DMS153 (cell line): ENCODE measurements around the gene AGTPBP1.

ENCODE experiments used
- DNase-seq: peaks from one replicate; lab custom pipeline; 2025; lab: John Stamatoyannopoulos, UW

AGTPBP1 gene

GRCh38 chr9:85501882-85502281 lies 239.9 kb downstream of the AGTPBP1 start:
- no peak for DNase-seq

GRCh38 chr9:85501456-85501855 lies 240.3 kb downstream of the AGTPBP1 start:
- DNase-seq, result no peak
